Liver (tissue), 3 donors: Measurements from ENCODE around the gene DPPA5.

Experiments
- GABPA ChIP-seq, 2 donors: IDR thresholded peaks in 1 of 2; conservative IDR thresholded peaks in 1 of 2; 2 replicates each; pipeline ENCODE4 v1.6.1; 2016; ENCODE audit warnings: antibody characterized with exemption in 2 of 2, mild to moderate bottlenecking in 1 of 2, moderate library complexity in 1 of 2
- HNF4G ChIP-seq: IDR thresholded peaks from 2 replicates; pipeline ENCODE4 v1.6.1; 2016; ENCODE audit warnings: antibody characterized with exemption
- RAD21 ChIP-seq, 2 donors: IDR thresholded peaks; 2 replicates each; pipeline ENCODE4 v1.6.1; 2016; ENCODE audit warnings: antibody characterized with exemption in 2 of 2, mild to moderate bottlenecking in 2 of 2
- RXRA ChIP-seq, 2 donors: IDR thresholded peaks; 2 replicates each; pipeline ENCODE4 v1.6.1; 2017 to 2018; ENCODE audit warnings: antibody characterized with exemption in 2 of 2, mild to moderate bottlenecking in 1 of 2
- YY1 ChIP-seq: IDR thresholded peaks from 2 replicates; pipeline ENCODE4 v1.6.1; 2016; ENCODE audit warnings: antibody characterized with exemption, mild to moderate bottlenecking
- TF ChIP-seq, protein P1 (sequence below): IDR thresholded peaks from 2 replicates; pipeline ENCODE4 v1.6.1; 2016; ENCODE audit warnings: antibody characterized with exemption, mild to moderate bottlenecking
- TF ChIP-seq, protein P2 (sequence below): fragments of 150-350 bp; IDR thresholded peaks from 2 replicates; pipeline ENCODE4 v1.5.1; 2017; ENCODE audit warnings: improper control_type of control experiment, low read depth, low read length; ENCODE audit not compliant: missing input control
- donor health status: healthy.
- donor health status: healthy.

DNA sequence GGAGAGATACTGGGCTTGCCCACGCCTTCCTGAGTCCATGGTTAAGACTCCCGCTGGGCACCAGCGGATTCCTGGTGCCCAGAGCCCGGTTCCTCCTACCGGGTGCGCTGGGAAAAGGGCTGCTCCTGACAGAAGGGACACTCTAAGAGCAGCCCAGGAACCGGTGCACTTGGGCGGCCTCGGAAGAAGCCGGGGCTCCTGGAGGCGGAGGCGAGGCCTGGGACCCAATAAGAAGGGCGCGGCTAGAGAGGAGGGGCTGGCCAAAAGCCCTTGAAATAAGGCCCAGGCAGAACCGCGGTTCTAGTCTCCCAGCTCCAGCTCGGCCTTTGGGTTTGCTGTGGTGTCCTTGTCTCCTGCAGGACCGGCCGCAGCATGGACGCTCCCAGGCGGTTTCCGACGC is 8.3 kb upstream of the DPPA5 start, which contains the start of gene KHDC3L:
- TF ChIP-seq RXRA (IDR thresholded peaks at IDR 0.05) (no peak), RAD21 (IDR thresholded peaks at IDR 0.05) (no peak), YY1 (no peak), GABPA (IDR thresholded peaks at IDR 0.05 in 1 of 2, conservative IDR thresholded peaks at IDR 0.05 in 1 of 2) (no peak), HNF4G (no peak)
- TF ChIP-seq, protein P1, sequence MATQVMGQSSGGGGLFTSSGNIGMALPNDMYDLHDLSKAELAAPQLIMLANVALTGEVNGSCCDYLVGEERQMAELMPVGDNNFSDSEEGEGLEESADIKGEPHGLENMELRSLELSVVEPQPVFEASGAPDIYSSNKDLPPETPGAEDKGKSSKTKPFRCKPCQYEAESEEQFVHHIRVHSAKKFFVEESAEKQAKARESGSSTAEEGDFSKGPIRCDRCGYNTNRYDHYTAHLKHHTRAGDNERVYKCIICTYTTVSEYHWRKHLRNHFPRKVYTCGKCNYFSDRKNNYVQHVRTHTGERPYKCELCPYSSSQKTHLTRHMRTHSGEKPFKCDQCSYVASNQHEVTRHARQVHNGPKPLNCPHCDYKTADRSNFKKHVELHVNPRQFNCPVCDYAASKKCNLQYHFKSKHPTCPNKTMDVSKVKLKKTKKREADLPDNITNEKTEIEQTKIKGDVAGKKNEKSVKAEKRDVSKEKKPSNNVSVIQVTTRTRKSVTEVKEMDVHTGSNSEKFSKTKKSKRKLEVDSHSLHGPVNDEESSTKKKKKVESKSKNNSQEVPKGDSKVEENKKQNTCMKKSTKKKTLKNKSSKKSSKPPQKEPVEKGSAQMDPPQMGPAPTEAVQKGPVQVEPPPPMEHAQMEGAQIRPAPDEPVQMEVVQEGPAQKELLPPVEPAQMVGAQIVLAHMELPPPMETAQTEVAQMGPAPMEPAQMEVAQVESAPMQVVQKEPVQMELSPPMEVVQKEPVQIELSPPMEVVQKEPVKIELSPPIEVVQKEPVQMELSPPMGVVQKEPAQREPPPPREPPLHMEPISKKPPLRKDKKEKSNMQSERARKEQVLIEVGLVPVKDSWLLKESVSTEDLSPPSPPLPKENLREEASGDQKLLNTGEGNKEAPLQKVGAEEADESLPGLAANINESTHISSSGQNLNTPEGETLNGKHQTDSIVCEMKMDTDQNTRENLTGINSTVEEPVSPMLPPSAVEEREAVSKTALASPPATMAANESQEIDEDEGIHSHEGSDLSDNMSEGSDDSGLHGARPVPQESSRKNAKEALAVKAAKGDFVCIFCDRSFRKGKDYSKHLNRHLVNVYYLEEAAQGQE, result no peak
- TF ChIP-seq, protein P2, sequence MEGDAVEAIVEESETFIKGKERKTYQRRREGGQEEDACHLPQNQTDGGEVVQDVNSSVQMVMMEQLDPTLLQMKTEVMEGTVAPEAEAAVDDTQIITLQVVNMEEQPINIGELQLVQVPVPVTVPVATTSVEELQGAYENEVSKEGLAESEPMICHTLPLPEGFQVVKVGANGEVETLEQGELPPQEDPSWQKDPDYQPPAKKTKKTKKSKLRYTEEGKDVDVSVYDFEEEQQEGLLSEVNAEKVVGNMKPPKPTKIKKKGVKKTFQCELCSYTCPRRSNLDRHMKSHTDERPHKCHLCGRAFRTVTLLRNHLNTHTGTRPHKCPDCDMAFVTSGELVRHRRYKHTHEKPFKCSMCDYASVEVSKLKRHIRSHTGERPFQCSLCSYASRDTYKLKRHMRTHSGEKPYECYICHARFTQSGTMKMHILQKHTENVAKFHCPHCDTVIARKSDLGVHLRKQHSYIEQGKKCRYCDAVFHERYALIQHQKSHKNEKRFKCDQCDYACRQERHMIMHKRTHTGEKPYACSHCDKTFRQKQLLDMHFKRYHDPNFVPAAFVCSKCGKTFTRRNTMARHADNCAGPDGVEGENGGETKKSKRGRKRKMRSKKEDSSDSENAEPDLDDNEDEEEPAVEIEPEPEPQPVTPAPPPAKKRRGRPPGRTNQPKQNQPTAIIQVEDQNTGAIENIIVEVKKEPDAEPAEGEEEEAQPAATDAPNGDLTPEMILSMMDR, result no peak
